GM18498 (cell line): ENCODE measurements around the gene DLST.

Source experiments
- ATAC-seq: cut with Tn5 transposase; IDR thresholded peaks from one replicate; pipeline ENCODE4 v1.9.1; 2021; ENCODE audit warnings: mild to moderate bottlenecking, moderate library complexity; ENCODE audit not compliant: unreplicated experiment

The DLST gene

GRCh38 chr14:74893614-74894091, 11.9 kb downstream of the DLST start:
- ATAC-seq = peak; percentile 62

- ATAC-seq = no peak
Observed at GRCh38 chr14:74896400-74896799, 14.7 kb downstream of the DLST start.

- ATAC-seq = no peak
Observed at GRCh38 chr14:74897642-74898041, 15.9 kb downstream of the DLST start.

GRCh38 chr14:74898083-74898482, 16.4 kb downstream of the DLST start:
- no peak for ATAC-seq

- ATAC-seq = no peak
Observed at GRCh38 chr14:74898694-74899093, 17.0 kb downstream of the DLST start.

GRCh38 chr14:74902941-74903705, 21.4 kb downstream of the DLST start:
- ATAC-seq = no peak

- no peak for ATAC-seq
Observed at GRCh38 chr14:74904635-74905503, 23.2 kb downstream of the DLST start.

GRCh38 chr14:74905595-74906142, 24.0 kb downstream of the DLST start:
- ATAC-seq = peak; percentile 51

- no peak for ATAC-seq
Observed at GRCh38 chr14:74906925-74907521, 25.3 kb downstream of the DLST start.

- ATAC-seq = no peak
Observed at GRCh38 chr14:74907744-74908143, 26.0 kb downstream of the DLST start.

- no peak for ATAC-seq
Observed at GRCh38 chr14:74908861-74909341, 27.2 kb downstream of the DLST start.

GRCh38 chr14:74909501-74909900, 27.8 kb downstream of the DLST start:
- no peak for ATAC-seq

GRCh38 chr14:74909911-74910310, 28.2 kb downstream of the DLST start:
- no peak for ATAC-seq

- ATAC-seq = no peak
Observed at GRCh38 chr14:74910556-74910955, 28.8 kb downstream of the DLST start.

- ATAC-seq = no peak
Observed at GRCh38 chr14:74911221-74911620, 29.5 kb downstream of the DLST start.

- ATAC-seq = no peak
Observed at GRCh38 chr14:74911704-74912103, 30.0 kb downstream of the DLST start.

GRCh38 chr14:74912111-74912510, 30.4 kb downstream of the DLST start:
- ATAC-seq = no peak

- no peak for ATAC-seq
Observed at GRCh38 chr14:74912801-74913200, 31.1 kb downstream of the DLST start.

- ATAC-seq = no peak
Observed at GRCh38 chr14:74913393-74913910, 31.7 kb downstream of the DLST start.

- no peak for ATAC-seq
Observed at GRCh38 chr14:74913986-74914573, 32.4 kb downstream of the DLST start.
